Measurements from ENCODE around the gene LARGE1.
A peak's percentile ranks its signal among the peaks of the same experiment; 100 is the strongest.
"Not testable (repeated sequence)": the region's sequence is repeated elsewhere in the genome, so short reads cannot be mapped to it uniquely, and the experiment has no call there.

The LARGE1 gene

DNA sequence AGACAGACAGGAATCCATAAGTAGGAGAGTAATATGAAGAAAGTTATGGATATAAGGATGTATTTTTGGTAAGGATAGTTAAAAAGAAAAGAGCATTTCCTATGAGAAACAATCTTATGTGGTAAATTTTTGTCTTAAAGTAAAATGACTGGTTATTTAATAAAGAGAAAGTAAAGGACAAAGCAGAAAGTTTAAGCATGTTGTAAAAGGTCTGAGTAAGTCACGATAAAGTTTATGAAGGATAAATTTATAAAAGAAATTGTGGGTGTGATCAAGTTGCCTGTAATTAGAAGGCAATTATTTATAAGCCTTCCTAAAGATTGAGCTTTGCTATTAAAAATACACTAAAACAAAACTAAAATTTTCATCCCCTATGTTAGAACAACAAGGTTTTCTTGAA is 547.4 kb downstream of the LARGE1 start:
- in situ Hi-C loops (cut with MboI; ENCODE audit: low sequenced_read_pairs, unreplicated experiment) = no loop called here
- no peak for DNase-seq (ENCODE audit: low spot score)
- TF ChIP-seq, protein P1, sequence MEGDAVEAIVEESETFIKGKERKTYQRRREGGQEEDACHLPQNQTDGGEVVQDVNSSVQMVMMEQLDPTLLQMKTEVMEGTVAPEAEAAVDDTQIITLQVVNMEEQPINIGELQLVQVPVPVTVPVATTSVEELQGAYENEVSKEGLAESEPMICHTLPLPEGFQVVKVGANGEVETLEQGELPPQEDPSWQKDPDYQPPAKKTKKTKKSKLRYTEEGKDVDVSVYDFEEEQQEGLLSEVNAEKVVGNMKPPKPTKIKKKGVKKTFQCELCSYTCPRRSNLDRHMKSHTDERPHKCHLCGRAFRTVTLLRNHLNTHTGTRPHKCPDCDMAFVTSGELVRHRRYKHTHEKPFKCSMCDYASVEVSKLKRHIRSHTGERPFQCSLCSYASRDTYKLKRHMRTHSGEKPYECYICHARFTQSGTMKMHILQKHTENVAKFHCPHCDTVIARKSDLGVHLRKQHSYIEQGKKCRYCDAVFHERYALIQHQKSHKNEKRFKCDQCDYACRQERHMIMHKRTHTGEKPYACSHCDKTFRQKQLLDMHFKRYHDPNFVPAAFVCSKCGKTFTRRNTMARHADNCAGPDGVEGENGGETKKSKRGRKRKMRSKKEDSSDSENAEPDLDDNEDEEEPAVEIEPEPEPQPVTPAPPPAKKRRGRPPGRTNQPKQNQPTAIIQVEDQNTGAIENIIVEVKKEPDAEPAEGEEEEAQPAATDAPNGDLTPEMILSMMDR (IDR thresholded peaks at IDR 0.05; ENCODE audit: borderline replicate concordance, control extremely low read depth, extremely low read depth, insufficient read depth, missing control alignments) = no peak

DNA sequence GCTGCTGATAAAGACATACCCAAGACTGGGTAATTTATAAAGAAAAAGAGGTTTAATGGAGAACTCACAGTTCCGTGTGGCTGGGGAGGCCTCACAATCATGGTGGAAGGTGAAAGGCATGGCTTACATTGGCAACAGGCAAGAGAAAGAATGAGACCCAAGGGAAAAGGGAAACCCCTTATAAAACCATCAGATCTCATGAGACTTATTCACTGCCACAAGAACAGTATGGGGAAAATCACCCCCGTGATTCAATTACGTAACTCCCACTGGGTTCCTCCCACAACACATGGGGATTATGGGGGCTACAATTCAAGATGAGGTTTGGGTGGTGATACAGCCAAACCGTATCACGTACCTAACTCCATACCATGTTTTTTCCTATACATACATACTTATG is 557.0 kb downstream of the LARGE1 start:
- DNase-seq (ENCODE audit: low spot score); in situ Hi-C loops (cut with MboI; ENCODE audit: low sequenced_read_pairs, unreplicated experiment): not testable (repeated sequence)

DNA sequence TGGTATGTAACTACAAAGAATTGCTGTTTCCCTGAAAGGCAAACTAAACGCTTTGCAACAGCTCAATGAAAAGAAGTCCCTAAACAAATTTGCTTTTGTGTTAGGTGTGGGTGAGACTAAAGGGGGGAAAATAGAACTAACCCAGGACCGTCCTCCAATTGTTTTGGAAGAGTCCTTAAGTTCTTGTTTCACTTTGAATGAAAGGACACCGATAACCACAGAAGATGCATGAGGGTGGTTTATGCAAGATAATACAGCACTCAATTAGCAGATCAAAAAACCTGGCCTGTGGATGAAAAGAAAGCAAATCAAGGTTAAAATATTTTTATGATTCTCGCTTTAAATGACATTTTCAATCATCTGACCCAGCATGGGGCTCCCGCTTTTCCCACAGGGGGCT is 557.6 kb downstream of the LARGE1 start:
- in situ Hi-C loops (cut with MboI; ENCODE audit: low sequenced_read_pairs, unreplicated experiment) = no loop called here
- TF ChIP-seq, protein P1 (IDR thresholded peaks at IDR 0.05; ENCODE audit: borderline replicate concordance, control extremely low read depth, extremely low read depth, insufficient read depth, missing control alignments) = no peak
- no peak for DNase-seq (ENCODE audit: low spot score)

DNA sequence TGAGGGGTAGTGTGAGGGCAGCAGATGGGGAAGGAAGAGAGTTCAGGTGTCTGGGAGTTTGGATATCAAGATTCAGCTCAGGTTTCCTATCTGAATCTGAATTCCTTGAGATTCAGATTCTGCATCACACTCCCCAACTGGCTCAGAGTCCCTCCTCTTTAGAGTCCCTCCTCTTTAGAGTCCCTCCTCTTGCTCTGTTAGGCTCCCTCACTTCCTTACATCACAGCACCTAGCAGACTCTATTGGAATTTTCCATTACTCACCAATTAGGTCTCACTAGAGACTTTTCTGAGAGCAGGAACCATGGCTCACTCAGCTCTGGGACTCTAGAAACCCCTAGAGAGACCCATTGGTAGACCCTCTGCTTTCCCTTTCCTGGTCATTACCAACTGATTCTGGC is 558.7 kb downstream of the LARGE1 start:
- in situ Hi-C loops (cut with MboI; ENCODE audit: low sequenced_read_pairs, unreplicated experiment) = no loop called here
- TF ChIP-seq, protein P1 (IDR thresholded peaks at IDR 0.05; ENCODE audit: borderline replicate concordance, control extremely low read depth, extremely low read depth, insufficient read depth, missing control alignments) = no peak
- DNase-seq (ENCODE audit: low spot score) = peak; percentile 26

DNA sequence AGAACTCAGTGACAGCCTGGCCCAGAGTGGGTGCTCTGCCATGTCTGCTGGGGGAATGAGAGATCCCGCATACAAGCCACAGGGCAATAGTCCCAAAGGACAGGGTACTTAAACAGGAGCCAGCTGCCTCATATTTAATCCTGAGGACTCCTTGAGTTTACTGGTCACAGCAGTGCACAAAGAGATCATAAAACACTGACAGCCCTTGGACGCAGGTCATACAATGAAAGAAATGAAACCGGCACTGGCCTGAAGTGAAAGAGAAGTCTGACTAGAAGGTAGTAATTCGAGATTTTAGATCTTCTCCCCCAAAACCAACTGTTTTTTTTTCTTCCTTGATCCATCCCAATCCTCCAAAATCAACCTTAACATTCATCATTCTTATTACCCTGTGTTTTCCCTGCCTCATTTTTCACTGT is 562.3 kb downstream of the LARGE1 start:
- DNase-seq (ENCODE audit: low spot score) = no peak
- TF ChIP-seq, protein P1 (IDR thresholded peaks at IDR 0.05; ENCODE audit: borderline replicate concordance, control extremely low read depth, extremely low read depth, insufficient read depth, missing control alignments) = no peak
- in situ Hi-C loops (cut with MboI; ENCODE audit: low sequenced_read_pairs, unreplicated experiment) = no loop called here

DNA sequence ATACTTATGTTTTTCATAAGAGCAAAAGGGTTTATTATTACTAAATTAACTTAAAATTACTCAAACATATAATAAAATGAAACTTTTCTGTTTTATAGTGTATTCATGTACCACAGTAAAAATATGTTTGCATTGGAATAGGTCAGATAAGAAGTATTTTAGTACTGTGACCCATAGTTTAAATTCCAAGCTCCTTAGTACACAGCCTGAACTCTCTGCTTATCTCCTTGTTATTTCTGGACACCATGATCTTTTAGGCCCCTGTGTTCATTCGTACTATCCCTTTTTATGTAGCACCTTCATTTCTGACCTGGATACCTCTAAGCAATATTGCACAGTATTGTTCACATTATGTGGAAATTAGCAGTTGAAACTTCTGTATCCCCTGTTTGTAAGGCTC is 565.3 kb downstream of the LARGE1 start:
- in situ Hi-C loops (cut with MboI; ENCODE audit: low sequenced_read_pairs, unreplicated experiment) = no loop called here
- TF ChIP-seq, protein P1 (IDR thresholded peaks at IDR 0.05; ENCODE audit: borderline replicate concordance, control extremely low read depth, extremely low read depth, insufficient read depth, missing control alignments) = no peak

DNA sequence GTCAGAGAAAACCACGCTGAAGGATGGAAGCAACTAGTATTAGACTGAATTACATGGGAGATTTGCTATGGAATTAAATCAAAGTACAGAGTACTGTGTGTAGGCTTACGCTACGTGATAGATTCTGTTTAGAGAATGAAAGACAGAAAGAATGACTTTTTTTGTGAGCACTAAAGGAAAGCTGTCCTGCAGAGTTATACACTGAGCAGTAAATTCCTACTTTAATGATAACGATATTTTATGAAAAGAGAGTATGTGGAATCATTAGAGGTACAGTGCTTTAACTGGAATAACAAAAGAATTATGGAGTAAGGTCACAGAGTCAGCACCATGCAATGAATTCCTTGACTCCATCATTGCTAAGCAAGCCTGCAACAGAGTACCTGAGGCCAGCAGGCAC is 566.8 kb downstream of the LARGE1 start:
- in situ Hi-C loops (cut with MboI; ENCODE audit: low sequenced_read_pairs, unreplicated experiment) = no loop called here
- DNase-seq (ENCODE audit: low spot score) = no peak
- TF ChIP-seq, protein P1 (IDR thresholded peaks at IDR 0.05; ENCODE audit: borderline replicate concordance, control extremely low read depth, extremely low read depth, insufficient read depth, missing control alignments) = no peak

More for the DNA sequence above, 565.3 kb downstream of the LARGE1 start:
- DNase-seq (ENCODE audit: low spot score) = no peak
